ENCODE results near the gene KRT6C.
"Not testable (repeated sequence)": the region's sequence is repeated elsewhere in the genome, so short reads cannot be mapped to it uniquely, and the experiment has no call there.

Gene KRT6C

GRCh38 chr12:52513736-52514135 lies 40.1 kb upstream of the KRT6C start:
- Mint-ChIP-seq H3K36me3 (peaks cover 2% of the 10 kb centered on the region), H3K27ac (no peak overlapping the region)

GRCh38 chr12:52508211-52508610 lies 34.6 kb upstream of the KRT6C start:
- Mint-ChIP-seq H3K4me3 (no peak overlapping the region), H3K4me1 (ENCODE audit: low read depth) (peaks cover 2% of the 10 kb centered on the region), H3K9me3 (ENCODE audit: low read depth) (no peaks in the 10 kb centered on the region), H3K27ac (no peak overlapping the region), H3K27me3 (peaks cover 28% of the 10 kb centered on the region), H3K36me3 (peaks cover 2% of the 10 kb centered on the region)

More at GRCh38 chr12:52513736-52514135, 40.1 kb upstream of the KRT6C start:
- H3K9me3 Mint-ChIP-seq (ENCODE audit: low read depth), result no peaks in the 10 kb centered on the region
- H3K27me3 Mint-ChIP-seq, result peaks cover 11% of the 10 kb centered on the region
- no peaks in the 10 kb centered on the region for H3K4me1 Mint-ChIP-seq (ENCODE audit: low read depth)
- H3K4me3 Mint-ChIP-seq, result no peak overlapping the region

GRCh38 chr12:52506858-52507715 lies 33.5 kb upstream of the KRT6C start:
- Mint-ChIP-seq H3K27me3 (peaks cover 28% of the 10 kb centered on the region), H3K27ac (no peak overlapping the region), H3K36me3 (peaks cover 2% of the 10 kb centered on the region), H3K4me1 (ENCODE audit: low read depth) (peaks cover 2% of the 10 kb centered on the region), H3K9me3 (ENCODE audit: low read depth) (no peaks in the 10 kb centered on the region), H3K4me3 (no peak overlapping the region)

- no peak overlapping the region for H3K4me3 Mint-ChIP-seq
- no peak overlapping the region for H3K27ac Mint-ChIP-seq
- H3K36me3 Mint-ChIP-seq, result no peaks in the 10 kb centered on the region
- peaks cover 25% of the 10 kb centered on the region for H3K27me3 Mint-ChIP-seq
- H3K9me3 Mint-ChIP-seq (ENCODE audit: low read depth), result no peaks in the 10 kb centered on the region
- H3K4me1 Mint-ChIP-seq (ENCODE audit: low read depth), result peaks cover 2% of the 10 kb centered on the region
Observed at GRCh38 chr12:52502877-52503276, 29.3 kb upstream of the KRT6C start.

- H3K4me3 Mint-ChIP-seq, result no peak overlapping the region
- H3K36me3 Mint-ChIP-seq, result no peaks in the 10 kb centered on the region
- peaks cover 15% of the 10 kb centered on the region for H3K27me3 Mint-ChIP-seq
- no peak overlapping the region for H3K27ac Mint-ChIP-seq
- H3K4me1 Mint-ChIP-seq (ENCODE audit: low read depth), result no peaks in the 10 kb centered on the region
- no peaks in the 10 kb centered on the region for H3K9me3 Mint-ChIP-seq (ENCODE audit: low read depth)
Observed at GRCh38 chr12:52501490-52501889, 27.9 kb upstream of the KRT6C start.

GRCh38 chr12:52500574-52500973 lies 27.0 kb upstream of the KRT6C start:
- H3K9me3 Mint-ChIP-seq (ENCODE audit: low read depth); H3K36me3 Mint-ChIP-seq; H3K27ac Mint-ChIP-seq; H3K4me1 Mint-ChIP-seq (ENCODE audit: low read depth); H3K27me3 Mint-ChIP-seq; H3K4me3 Mint-ChIP-seq: not testable (repeated sequence)

- H3K9me3 Mint-ChIP-seq (ENCODE audit: low read depth), result no peaks in the 10 kb centered on the region
- H3K4me3 Mint-ChIP-seq, result no peak overlapping the region
- H3K36me3 Mint-ChIP-seq, result no peaks in the 10 kb centered on the region
- no peaks in the 10 kb centered on the region for H3K4me1 Mint-ChIP-seq (ENCODE audit: low read depth)
- no peak overlapping the region for H3K27ac Mint-ChIP-seq
- peaks cover 6% of the 10 kb centered on the region for H3K27me3 Mint-ChIP-seq
Observed at GRCh38 chr12:52499806-52500560, 26.4 kb upstream of the KRT6C start.

GRCh38 chr12:52498946-52499345 lies 25.3 kb upstream of the KRT6C start:
- no peak overlapping the region for H3K27ac Mint-ChIP-seq
- H3K36me3 Mint-ChIP-seq, result no peaks in the 10 kb centered on the region
- H3K4me3 Mint-ChIP-seq, result no peak overlapping the region
- no peaks in the 10 kb centered on the region for H3K9me3 Mint-ChIP-seq (ENCODE audit: low read depth)
- no peaks in the 10 kb centered on the region for H3K4me1 Mint-ChIP-seq (ENCODE audit: low read depth)
- H3K27me3 Mint-ChIP-seq, result peaks cover 6% of the 10 kb centered on the region

- Mint-ChIP-seq H3K36me3 (no peaks in the 10 kb centered on the region), H3K27me3 (peaks cover 6% of the 10 kb centered on the region), H3K4me3 (no peak overlapping the region), H3K27ac (no peak overlapping the region), H3K9me3 (ENCODE audit: low read depth) (no peaks in the 10 kb centered on the region), H3K4me1 (ENCODE audit: low read depth) (no peaks in the 10 kb centered on the region)
Observed at GRCh38 chr12:52497975-52498374, 24.4 kb upstream of the KRT6C start.

GRCh38 chr12:52496590-52497071 lies 23.0 kb upstream of the KRT6C start:
- H3K27me3 Mint-ChIP-seq, result peaks cover 12% of the 10 kb centered on the region
- H3K36me3 Mint-ChIP-seq, result no peaks in the 10 kb centered on the region
- H3K9me3 Mint-ChIP-seq (ENCODE audit: low read depth), result no peaks in the 10 kb centered on the region
- H3K4me1 Mint-ChIP-seq (ENCODE audit: low read depth), result no peaks in the 10 kb centered on the region
- no peak overlapping the region for H3K27ac Mint-ChIP-seq
- H3K4me3 Mint-ChIP-seq, result no peak overlapping the region

GRCh38 chr12:52496054-52496453 lies 22.4 kb upstream of the KRT6C start:
- Mint-ChIP-seq H3K36me3 (no peaks in the 10 kb centered on the region), H3K4me1 (ENCODE audit: low read depth) (no peaks in the 10 kb centered on the region), H3K27ac (no peak overlapping the region), H3K27me3 (peaks cover 13% of the 10 kb centered on the region), H3K4me3 (no peak overlapping the region), H3K9me3 (ENCODE audit: low read depth) (no peaks in the 10 kb centered on the region)

- no peak overlapping the region for H3K27ac Mint-ChIP-seq
- H3K4me1 Mint-ChIP-seq (ENCODE audit: low read depth), result no peaks in the 10 kb centered on the region
- no peaks in the 10 kb centered on the region for H3K36me3 Mint-ChIP-seq
- H3K27me3 Mint-ChIP-seq, result peaks cover 14% of the 10 kb centered on the region
- no peaks in the 10 kb centered on the region for H3K9me3 Mint-ChIP-seq (ENCODE audit: low read depth)
- no peak overlapping the region for H3K4me3 Mint-ChIP-seq
Observed at GRCh38 chr12:52495389-52495788, 21.8 kb upstream of the KRT6C start.

GRCh38 chr12:52494518-52494917 lies 20.9 kb upstream of the KRT6C start:
- Mint-ChIP-seq H3K4me1 (ENCODE audit: low read depth) (no peaks in the 10 kb centered on the region), H3K4me3 (no peak overlapping the region), H3K27me3 (peaks cover 14% of the 10 kb centered on the region), H3K36me3 (no peaks in the 10 kb centered on the region), H3K9me3 (ENCODE audit: low read depth) (no peaks in the 10 kb centered on the region), H3K27ac (no peak overlapping the region)

GRCh38 chr12:52494100-52494499 lies 20.5 kb upstream of the KRT6C start:
- H3K36me3 Mint-ChIP-seq, result no peaks in the 10 kb centered on the region
- no peak overlapping the region for H3K4me3 Mint-ChIP-seq
- no peaks in the 10 kb centered on the region for H3K9me3 Mint-ChIP-seq (ENCODE audit: low read depth)
- H3K27ac Mint-ChIP-seq, result no peak overlapping the region
- H3K4me1 Mint-ChIP-seq (ENCODE audit: low read depth), result no peaks in the 10 kb centered on the region
- peaks cover 14% of the 10 kb centered on the region for H3K27me3 Mint-ChIP-seq

GRCh38 chr12:52493172-52493571 lies 19.6 kb upstream of the KRT6C start, which contains the start of gene KRT6A:
TSS of gene KRT6A (minus strand) at chr12:52493257. CDS start at chr12:52493188, 69 bp downstream.
- Mint-ChIP-seq H3K4me1 (ENCODE audit: low read depth) (no peaks in the 10 kb centered on the region), H3K27ac (no peak within 1 kb of the TSS), H3K4me3 (no peak within 1 kb of the TSS), H3K27me3 (peaks cover 18% of the 10 kb centered on the region), H3K36me3 (no peaks in the 10 kb centered on the region), H3K9me3 (ENCODE audit: low read depth) (no peaks in the 10 kb centered on the region)
